GM21528 (cell line): Measurements from ENCODE around the gene FKBP2.

Source experiments
- ATAC-seq: cut with Tn5 transposase; IDR thresholded peaks from one replicate; pipeline ENCODE4 v1.9.1; 2021; ENCODE audit warnings: mild to moderate bottlenecking, moderate library complexity; ENCODE audit not compliant: unreplicated experiment, low FRiP score

The FKBP2 gene

GRCh38 chr11:64240435-64241240, at the start of gene FKBP2:
FKBP2 (plus strand) TSS chr11:64241095; CDS start chr11:64242388, 1,293 bp downstream.
- peak; percentile 49 for ATAC-seq

GRCh38 chr11:64192434-64192833, 48.5 kb upstream of the FKBP2 start:
- no peak for ATAC-seq

- no peak for ATAC-seq
Measured at GRCh38 chr11:64196626-64197025, 44.3 kb upstream of the FKBP2 start.

GRCh38 chr11:64198511-64198910, 42.4 kb upstream of the FKBP2 start:
- ATAC-seq = no peak

- ATAC-seq = no peak
Measured at GRCh38 chr11:64201543-64201942, 39.4 kb upstream of the FKBP2 start.

GRCh38 chr11:64202992-64203391, 37.9 kb upstream of the FKBP2 start:
- ATAC-seq = no peak

GRCh38 chr11:64203421-64204079, 37.3 kb upstream of the FKBP2 start:
- no peak for ATAC-seq

- ATAC-seq = no peak
Measured at GRCh38 chr11:64204080-64204440, 36.8 kb upstream of the FKBP2 start.

- no peak for ATAC-seq
Measured at GRCh38 chr11:64204464-64204989, 36.4 kb upstream of the FKBP2 start.

GRCh38 chr11:64206457-64207255, 34.2 kb upstream of the FKBP2 start, which contains the start of gene FERMT3:
FERMT3 (plus strand) TSS chr11:64206721; CDS start chr11:64207365, 644 bp downstream.
- ATAC-seq = no peak

- no peak for ATAC-seq
Measured at GRCh38 chr11:64207256-64208085, 33.4 kb upstream of the FKBP2 start.

GRCh38 chr11:64208086-64208795, 32.7 kb upstream of the FKBP2 start:
- no peak for ATAC-seq

- no peak for ATAC-seq
Measured at GRCh38 chr11:64208796-64209562, 31.9 kb upstream of the FKBP2 start.

- no peak for ATAC-seq
Measured at GRCh38 chr11:64209563-64209843, 31.4 kb upstream of the FKBP2 start.

- no peak for ATAC-seq
Measured at GRCh38 chr11:64210301-64211020, 30.4 kb upstream of the FKBP2 start.

GRCh38 chr11:64211181-64211872, 29.6 kb upstream of the FKBP2 start:
- no peak for ATAC-seq

- no peak for ATAC-seq
Measured at GRCh38 chr11:64216879-64217278, 24.0 kb upstream of the FKBP2 start.
